ENCODE measurements around the gene TBX20. TPM values are rescaled to one million over a fixed set of nuclear protein-coding genes. Genes with fewer than 3 reads are reported as not detected.
"Not testable (repeated sequence)": the region's sequence is repeated elsewhere in the genome, so short reads cannot be mapped to it uniquely, and the experiment has no call there.

TBX20 gene
- total RNA-seq, 1 experiment from 2014 or later = not detected

GRCh38 chr7:35215063-35215462 lies 38.8 kb downstream of the TBX20 start:
- not testable (repeated sequence) for H2BK12ac ChIP-seq (ENCODE audit: insufficient read length, low read depth, low read length); H3K27me3 Mint-ChIP-seq (ENCODE audit: low read depth); H3K9ac ChIP-seq (ENCODE audit: extremely low read depth, insufficient read length, low read length); H2BK120ac ChIP-seq (ENCODE audit: low read depth, low read length, poor library complexity, severe bottlenecking); H3K4me1 Mint-ChIP-seq; DNase-seq; H2AFZ ChIP-seq (ENCODE audit: low read length); H3K4me1 ChIP-seq (ENCODE audit: insufficient read depth, low read length); H3K27ac Mint-ChIP-seq; H3K4me2 ChIP-seq (ENCODE audit: insufficient read depth, insufficient read length, low read length); H3K14ac ChIP-seq (ENCODE audit: insufficient read depth, low read length); H3K36me3 Mint-ChIP-seq (ENCODE audit: insufficient read depth in 1 of 3, low read depth in 3 of 3); H3K27ac ChIP-seq (ENCODE audit: insufficient read length, low read depth, low read length); H4K8ac ChIP-seq (replicated peaks; ENCODE audit: insufficient read length, low read depth, low read length); H4K91ac ChIP-seq (ENCODE audit: insufficient read length, low read depth, low read length); H4K20me1 ChIP-seq (ENCODE audit: control insufficient read depth, insufficient read depth, insufficient read length); H3K23ac ChIP-seq (ENCODE audit: insufficient read length, low read depth, low read length); H3K18ac ChIP-seq (ENCODE audit: insufficient read length, low read depth, low read length); H2BK20ac ChIP-seq (ENCODE audit: low read depth, low read length, poor library complexity, severe bottlenecking); H3K79me1 ChIP-seq (ENCODE audit: insufficient read depth, low read depth, low read length, poor library complexity, severe bottlenecking); H3K56ac ChIP-seq (ENCODE audit: insufficient read length, low read depth, low read length); H2AK5ac ChIP-seq (ENCODE audit: insufficient read length, low read length); H3K27me3 ChIP-seq (ENCODE audit: insufficient read depth, low read length); H3K9me3 ChIP-seq (ENCODE audit: control insufficient read depth, low read depth, low read length); H2BK15ac ChIP-seq (ENCODE audit: low read depth, low read length); H3K4me3 Mint-ChIP-seq; H3T11ph ChIP-seq (ENCODE audit: low read length); H3K4ac ChIP-seq (ENCODE audit: low read depth, low read length); H3K79me2 ChIP-seq (ENCODE audit: insufficient read depth, low read length); H3K9me3 Mint-ChIP-seq; H4K5ac ChIP-seq (ENCODE audit: insufficient read length, low read depth, low read length); H3K23me2 ChIP-seq (ENCODE audit: insufficient read length, low read depth, low read length, poor library complexity, severe bottlenecking); H2BK5ac ChIP-seq (ENCODE audit: insufficient read length, low read length)
- WGBS (ENCODE audit: extremely low coverage, insufficient read length, low lambda C conversion rate) = no CpG with 5 or more reads among the region's 3 CpGs

- H4K5ac ChIP-seq (ENCODE audit: insufficient read length, low read depth, low read length); H3K36me3 Mint-ChIP-seq (ENCODE audit: insufficient read depth in 1 of 3, low read depth in 3 of 3): not testable (repeated sequence)
Observed at GRCh38 chr7:35206924-35207323, 47.0 kb downstream of the TBX20 start.

More at GRCh38 chr7:35206924-35207323, 47.0 kb downstream of the TBX20 start:
- not testable (repeated sequence) for H3K27me3 Mint-ChIP-seq (ENCODE audit: low read depth); H2AK5ac ChIP-seq (ENCODE audit: insufficient read length, low read length); H3K18ac ChIP-seq (ENCODE audit: insufficient read length, low read depth, low read length); H4K8ac ChIP-seq (replicated peaks; ENCODE audit: insufficient read length, low read depth, low read length); H3K27me3 ChIP-seq (ENCODE audit: insufficient read depth, low read length); H3K9me3 ChIP-seq (ENCODE audit: control insufficient read depth, low read depth, low read length); H2BK15ac ChIP-seq (ENCODE audit: low read depth, low read length); H4K20me1 ChIP-seq (ENCODE audit: control insufficient read depth, insufficient read depth, insufficient read length); H2AFZ ChIP-seq (ENCODE audit: low read length); H2BK5ac ChIP-seq (ENCODE audit: insufficient read length, low read length); H3K56ac ChIP-seq (ENCODE audit: insufficient read length, low read depth, low read length); H2BK120ac ChIP-seq (ENCODE audit: low read depth, low read length, poor library complexity, severe bottlenecking); H3K27ac ChIP-seq (ENCODE audit: insufficient read length, low read depth, low read length); H3K4me1 ChIP-seq (ENCODE audit: insufficient read depth, low read length); H2BK12ac ChIP-seq (ENCODE audit: insufficient read length, low read depth, low read length); H3K23ac ChIP-seq (ENCODE audit: insufficient read length, low read depth, low read length); H3K4me2 ChIP-seq (ENCODE audit: insufficient read depth, insufficient read length, low read length); H3K79me1 ChIP-seq (ENCODE audit: insufficient read depth, low read depth, low read length, poor library complexity, severe bottlenecking); H3K4ac ChIP-seq (ENCODE audit: low read depth, low read length); DNase-seq; H3T11ph ChIP-seq (ENCODE audit: low read length); H3K79me2 ChIP-seq (ENCODE audit: insufficient read depth, low read length); H2BK20ac ChIP-seq (ENCODE audit: low read depth, low read length, poor library complexity, severe bottlenecking); H4K91ac ChIP-seq (ENCODE audit: insufficient read length, low read depth, low read length); H3K27ac Mint-ChIP-seq; H3K14ac ChIP-seq (ENCODE audit: insufficient read depth, low read length); H3K23me2 ChIP-seq (ENCODE audit: insufficient read length, low read depth, low read length, poor library complexity, severe bottlenecking); H3K4me3 Mint-ChIP-seq; H3K4me1 Mint-ChIP-seq; H3K9me3 Mint-ChIP-seq; H3K9ac ChIP-seq (ENCODE audit: extremely low read depth, insufficient read length, low read length)
